ENCODE data around the gene EYS.
"Not testable (repeated sequence)": the region's sequence is repeated elsewhere in the genome, so short reads cannot be mapped to it uniquely, and the experiment has no call there.

EYS gene

DNA sequence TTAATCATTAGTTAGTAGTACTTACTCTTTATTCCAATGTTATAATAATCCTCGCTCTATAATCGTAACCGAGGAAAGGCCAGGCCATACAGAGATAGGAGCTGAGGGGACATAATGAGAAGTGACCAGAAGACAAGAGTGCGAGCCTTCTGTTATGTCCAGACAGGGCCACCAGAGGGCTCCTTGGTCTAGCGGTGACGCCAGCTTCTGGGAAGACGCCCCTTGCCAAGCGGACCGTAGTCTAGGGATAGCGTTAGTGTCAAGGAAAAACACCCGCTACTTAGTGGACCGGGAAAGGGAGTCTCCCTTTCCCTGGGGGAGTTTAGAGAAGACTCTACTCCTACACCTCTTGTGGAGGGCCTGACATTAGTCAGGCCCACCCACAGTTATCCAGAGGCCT lies 1237.6 kb downstream of the EYS start:
- not testable (repeated sequence) for DNase-seq (ENCODE audit: low spot score)

DNA sequence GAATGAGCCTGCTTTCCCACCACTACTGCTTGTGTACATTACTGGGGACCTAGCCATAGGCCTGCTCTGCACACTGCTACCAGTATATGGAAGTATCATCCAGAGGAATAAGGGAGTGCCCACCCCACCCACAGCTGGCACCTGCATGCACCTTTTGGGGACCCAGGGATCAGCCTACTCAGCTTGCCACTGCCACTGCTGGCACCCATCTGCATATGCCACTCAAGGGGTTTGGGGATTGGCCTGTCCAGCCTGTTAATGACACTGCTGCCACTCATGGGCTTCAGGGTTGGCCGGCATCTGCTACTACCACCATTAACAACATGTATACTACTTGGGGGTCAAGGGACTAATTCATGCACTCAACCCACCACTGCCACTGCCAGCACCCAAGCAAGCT lies 1239.4 kb downstream of the EYS start:
- no peak for DNase-seq (ENCODE audit: low spot score)

- no peak for DNase-seq (ENCODE audit: low spot score)
These were observed 1247.5 kb downstream of the EYS start for GRCh38 chr6:64459411-64459944.

DNA sequence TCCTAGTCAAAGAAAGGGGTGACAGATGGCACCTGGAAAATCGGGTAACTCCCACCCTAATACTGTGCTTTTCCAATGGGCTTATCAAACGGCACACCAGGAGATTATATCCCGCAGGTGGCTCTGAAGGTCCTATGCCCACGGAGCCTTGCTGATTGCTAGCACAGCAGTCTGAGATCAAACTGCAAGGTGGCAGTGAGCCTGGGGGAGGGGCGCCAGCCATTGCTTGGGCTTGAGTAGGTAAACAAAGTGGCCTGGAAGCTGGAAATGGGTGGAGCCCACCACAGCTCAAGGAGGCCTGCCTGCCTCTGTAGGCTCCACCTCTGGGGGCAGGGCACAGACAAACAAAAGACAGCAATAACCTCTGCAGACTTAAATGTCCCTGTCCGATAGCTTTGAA lies 1258.9 kb downstream of the EYS start:
- not testable (repeated sequence) for DNase-seq (ENCODE audit: low spot score)

DNA sequence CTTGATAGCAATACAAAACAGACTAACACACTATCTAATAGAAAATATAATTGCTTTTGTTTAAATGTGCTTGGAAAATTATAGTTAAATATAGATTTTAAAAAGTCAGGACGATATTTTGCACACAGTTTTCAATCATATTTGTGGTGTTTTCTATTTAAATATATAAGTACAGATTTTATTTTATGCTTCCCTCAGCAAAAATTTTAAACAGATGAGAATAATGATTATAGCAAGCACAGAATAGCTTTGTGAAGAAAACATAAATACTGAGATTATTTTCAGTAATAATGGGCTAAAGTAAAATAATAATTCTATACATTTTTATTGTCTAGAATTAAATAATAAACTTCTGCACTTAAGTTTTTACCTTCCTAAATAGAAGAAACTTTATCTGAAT lies 1262.0 kb downstream of the EYS start:
- DNase-seq (ENCODE audit: low spot score): no peak

DNA sequence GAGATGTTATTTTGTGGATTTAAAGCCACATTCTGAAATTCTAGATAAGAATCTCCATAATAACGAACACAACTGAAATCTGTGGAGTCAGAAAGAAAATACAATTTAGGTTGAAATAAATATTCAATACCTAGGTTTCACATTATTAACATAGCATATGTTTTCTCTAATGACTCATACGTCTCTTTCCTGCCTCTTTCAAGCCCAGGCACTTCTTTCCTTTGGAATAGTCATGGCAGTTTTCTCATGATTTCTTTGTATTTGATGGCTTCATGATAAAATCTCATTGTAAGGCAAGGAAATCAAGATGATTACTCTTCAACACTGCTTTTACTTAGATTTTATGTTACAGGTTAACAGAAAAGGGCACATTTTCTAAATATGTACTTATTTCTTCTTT lies 1267.8 kb downstream of the EYS start:
- no peak for DNase-seq (ENCODE audit: low spot score)

- DNase-seq (ENCODE audit: low spot score): no peak
These were observed 1269.0 kb downstream of the EYS start for GRCh38 chr6:64437996-64438395.

GRCh38 chr6:64429926-64430325 lies 1277.1 kb downstream of the EYS start:
- no peak for DNase-seq (ENCODE audit: low spot score)

DNA sequence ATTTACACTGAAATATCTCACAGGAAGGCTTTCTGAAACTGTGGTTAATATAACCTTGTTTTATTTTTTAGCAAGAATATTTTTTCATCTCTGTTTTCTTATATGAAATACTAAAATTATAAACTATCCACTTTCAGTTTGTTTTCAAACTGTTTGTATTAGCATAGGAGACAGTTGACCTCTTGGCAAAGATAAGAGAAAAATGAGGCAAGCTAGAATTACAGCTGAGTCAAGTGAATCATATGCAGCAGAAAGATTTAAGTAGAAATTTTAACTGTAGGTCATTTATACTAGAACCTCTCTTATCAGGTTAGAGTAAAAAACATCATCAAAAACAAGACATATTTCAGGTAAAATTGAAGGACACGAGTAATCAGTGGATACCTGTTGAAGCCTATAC lies 1278.8 kb downstream of the EYS start:
- DNase-seq (ENCODE audit: low spot score): no peak

GRCh38 chr6:64415926-64416325 lies 1291.1 kb downstream of the EYS start:
- no peak for DNase-seq (ENCODE audit: low spot score)

GRCh38 chr6:64411226-64411625 lies 1295.8 kb downstream of the EYS start:
- DNase-seq (ENCODE audit: low spot score): no peak

GRCh38 chr6:64409948-64410347 lies 1297.1 kb downstream of the EYS start:
- DNase-seq (ENCODE audit: low spot score): no peak

DNA sequence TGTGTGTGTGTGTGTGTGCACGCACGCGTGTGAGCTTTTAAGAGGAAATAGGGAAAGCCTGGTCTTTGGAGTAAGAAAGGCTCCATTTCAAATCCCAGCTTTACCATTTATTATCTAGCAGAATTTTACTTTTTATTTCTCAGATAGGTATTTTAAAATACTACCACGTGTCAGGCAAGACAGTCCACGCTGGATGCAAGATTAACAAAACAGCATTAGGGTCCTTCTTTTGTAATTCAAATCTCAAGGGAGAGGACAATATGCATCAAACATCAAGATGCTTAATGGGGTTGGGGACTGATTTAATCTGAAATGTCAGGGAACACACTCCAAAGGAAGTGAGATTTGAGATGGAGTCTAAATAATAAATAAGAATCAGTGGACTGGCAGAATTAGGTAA lies 1302.6 kb downstream of the EYS start:
- DNase-seq (ENCODE audit: low spot score): no peak

DNA sequence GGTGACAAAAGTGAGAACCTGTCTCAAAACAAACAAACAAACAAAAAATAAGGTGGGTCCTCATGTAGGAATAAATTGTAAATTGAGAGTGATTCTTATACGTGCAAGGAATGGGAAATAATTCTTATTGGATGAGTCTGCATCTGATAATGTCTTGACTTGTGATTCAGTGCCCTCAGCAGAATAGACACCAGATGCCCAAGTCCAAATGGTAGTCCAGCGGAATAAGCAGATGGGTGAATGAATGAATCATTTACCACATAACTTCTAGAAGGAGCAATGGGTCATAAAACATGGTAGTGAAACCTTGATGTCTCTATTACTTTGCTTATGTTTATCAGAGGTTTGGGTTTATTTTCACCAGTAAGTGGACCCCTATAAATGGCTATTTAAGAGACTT lies 1323.7 kb downstream of the EYS start:
- DNase-seq (ENCODE audit: low spot score): no peak

GRCh38 chr6:64376394-64376793 lies 1330.6 kb downstream of the EYS start:
- DNase-seq (ENCODE audit: low spot score): no peak

- DNase-seq (ENCODE audit: low spot score): no peak
These were observed 1349.6 kb downstream of the EYS start for GRCh38 chr6:64357430-64357829.

DNA sequence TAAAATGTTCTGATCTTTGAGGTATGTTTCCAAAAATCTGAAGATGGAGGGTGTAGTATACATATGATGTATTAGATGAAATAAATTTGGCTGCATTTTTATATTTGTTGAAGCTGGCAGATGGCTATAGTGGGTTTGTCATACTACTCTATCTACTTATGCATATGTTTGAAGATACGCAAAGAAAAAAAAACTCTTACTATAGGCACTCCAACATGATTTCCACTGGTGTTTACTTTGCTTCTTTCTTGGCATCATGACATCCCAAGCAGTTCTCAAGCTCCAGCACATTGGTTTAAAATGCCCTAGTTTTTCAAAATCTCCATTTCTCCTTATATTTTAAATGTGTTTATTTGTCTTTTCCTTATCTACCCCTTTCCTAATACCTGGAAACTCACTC lies 1359.6 kb downstream of the EYS start:
- DNase-seq (ENCODE audit: low spot score): no peak

DNA sequence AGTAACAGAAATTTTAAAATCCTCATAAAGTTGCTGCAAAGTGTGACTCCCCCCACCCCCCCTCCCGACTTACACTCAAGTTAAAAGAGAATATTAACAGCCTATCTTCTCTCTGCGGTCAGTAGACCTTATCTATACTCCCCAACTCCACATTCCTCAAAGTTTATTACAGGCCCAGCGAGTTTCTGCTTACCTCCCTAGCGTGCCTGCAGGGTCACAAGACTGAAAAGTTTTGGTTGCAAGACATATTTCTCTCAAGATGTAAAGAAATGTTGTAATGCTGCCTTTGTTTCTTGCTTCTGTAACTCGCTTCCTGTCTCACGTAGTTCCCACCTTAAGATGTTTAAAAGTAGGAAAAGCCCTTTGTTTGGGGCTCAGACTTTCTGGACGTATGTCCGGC lies 1371.8 kb downstream of the EYS start:
- no peak for DNase-seq (ENCODE audit: low spot score)

GRCh38 chr6:64334636-64335035 lies 1372.4 kb downstream of the EYS start:
- no peak for DNase-seq (ENCODE audit: low spot score)

DNA sequence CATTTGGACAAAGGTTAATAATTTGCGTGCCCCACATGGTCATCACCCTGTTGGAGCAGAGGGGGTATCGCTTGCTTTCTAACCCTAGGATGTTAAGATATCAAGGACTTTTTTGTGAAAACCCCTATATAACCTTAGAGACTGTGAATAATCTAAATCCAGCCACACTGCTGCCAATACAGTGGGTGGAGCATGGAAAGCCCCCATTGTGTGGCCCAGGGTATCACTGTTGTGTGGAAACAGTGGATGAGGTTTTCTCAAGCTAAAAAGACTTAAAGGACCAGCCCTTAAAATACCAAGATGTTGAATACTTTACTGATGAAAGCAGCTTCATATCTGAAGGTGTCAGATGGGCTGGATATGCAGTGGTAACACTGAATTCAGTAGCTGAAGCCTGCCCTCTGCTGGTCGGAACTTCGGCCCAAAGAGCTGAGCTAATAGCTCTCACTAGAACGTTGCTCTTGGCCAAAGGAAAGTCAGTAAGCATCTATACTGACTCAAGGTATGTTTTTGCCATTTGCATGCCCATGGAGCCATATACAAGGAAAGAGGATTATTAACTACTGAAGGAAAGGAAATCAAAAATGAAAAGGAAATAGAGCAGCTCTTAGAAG lies 1376.2 kb downstream of the EYS start:
- DNase-seq (ENCODE audit: low spot score): peak; percentile 22

DNA sequence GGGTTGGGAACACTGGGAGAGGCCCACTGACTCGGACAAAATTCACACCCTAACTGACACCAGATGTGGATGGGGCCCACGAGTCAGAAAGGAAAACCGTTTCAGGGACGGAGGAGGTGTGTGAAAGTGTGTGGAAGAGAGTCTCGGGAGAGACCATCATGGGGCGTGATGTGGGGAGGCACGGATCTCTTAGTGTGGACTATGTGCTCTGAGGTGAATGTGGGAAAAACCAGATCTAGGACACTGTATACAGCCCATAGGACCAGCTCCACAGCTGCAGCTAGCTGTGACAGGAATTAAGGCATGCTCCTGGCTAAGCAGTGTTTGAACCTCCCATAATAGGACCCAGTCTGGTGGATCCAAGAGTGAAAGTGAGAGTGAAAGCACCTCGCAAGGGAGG lies 1380.1 kb downstream of the EYS start:
- no peak for DNase-seq (ENCODE audit: low spot score)

GRCh38 chr6:64325093-64325492 lies 1381.9 kb downstream of the EYS start:
- no peak for DNase-seq (ENCODE audit: low spot score)

DNA sequence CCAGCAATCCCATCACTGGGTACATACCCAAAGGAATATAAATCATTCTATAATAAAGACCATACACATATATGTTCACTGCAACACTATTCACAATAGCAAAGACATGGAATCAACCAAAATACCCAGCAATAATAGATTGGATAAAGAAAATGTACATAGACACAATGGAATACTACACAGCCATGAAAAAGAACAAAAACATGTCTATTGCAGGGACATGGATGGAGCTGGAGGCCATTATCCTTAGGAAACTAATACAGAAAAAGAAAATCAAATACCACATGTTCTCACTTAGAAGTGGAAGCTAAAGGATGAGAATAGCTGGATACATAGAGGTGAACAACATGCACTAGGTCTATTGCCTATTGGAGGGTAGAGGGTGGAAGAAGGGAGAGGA lies 1396.8 kb downstream of the EYS start:
- no peak for DNase-seq (ENCODE audit: low spot score)

Data from COLO829 (cell line).